HG02981 (cell line): ENCODE results near the gene HIC1.
"Not testable (repeated sequence)": the region's sequence is repeated elsewhere in the genome, so short reads cannot be mapped to it uniquely, and the experiment has no call there.

Experiments
- ATAC-seq: cut with Tn5 transposase; IDR thresholded peaks from one replicate; pipeline ENCODE4 v1.9.1; 2021; ENCODE audit warnings: mild to moderate bottlenecking, moderate library complexity; ENCODE audit not compliant: unreplicated experiment

HIC1 gene, protein sequence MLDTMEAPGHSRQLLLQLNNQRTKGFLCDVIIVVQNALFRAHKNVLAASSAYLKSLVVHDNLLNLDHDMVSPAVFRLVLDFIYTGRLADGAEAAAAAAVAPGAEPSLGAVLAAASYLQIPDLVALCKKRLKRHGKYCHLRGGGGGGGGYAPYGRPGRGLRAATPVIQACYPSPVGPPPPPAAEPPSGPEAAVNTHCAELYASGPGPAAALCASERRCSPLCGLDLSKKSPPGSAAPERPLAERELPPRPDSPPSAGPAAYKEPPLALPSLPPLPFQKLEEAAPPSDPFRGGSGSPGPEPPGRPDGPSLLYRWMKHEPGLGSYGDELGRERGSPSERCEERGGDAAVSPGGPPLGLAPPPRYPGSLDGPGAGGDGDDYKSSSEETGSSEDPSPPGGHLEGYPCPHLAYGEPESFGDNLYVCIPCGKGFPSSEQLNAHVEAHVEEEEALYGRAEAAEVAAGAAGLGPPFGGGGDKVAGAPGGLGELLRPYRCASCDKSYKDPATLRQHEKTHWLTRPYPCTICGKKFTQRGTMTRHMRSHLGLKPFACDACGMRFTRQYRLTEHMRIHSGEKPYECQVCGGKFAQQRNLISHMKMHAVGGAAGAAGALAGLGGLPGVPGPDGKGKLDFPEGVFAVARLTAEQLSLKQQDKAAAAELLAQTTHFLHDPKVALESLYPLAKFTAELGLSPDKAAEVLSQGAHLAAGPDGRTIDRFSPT

DNA sequence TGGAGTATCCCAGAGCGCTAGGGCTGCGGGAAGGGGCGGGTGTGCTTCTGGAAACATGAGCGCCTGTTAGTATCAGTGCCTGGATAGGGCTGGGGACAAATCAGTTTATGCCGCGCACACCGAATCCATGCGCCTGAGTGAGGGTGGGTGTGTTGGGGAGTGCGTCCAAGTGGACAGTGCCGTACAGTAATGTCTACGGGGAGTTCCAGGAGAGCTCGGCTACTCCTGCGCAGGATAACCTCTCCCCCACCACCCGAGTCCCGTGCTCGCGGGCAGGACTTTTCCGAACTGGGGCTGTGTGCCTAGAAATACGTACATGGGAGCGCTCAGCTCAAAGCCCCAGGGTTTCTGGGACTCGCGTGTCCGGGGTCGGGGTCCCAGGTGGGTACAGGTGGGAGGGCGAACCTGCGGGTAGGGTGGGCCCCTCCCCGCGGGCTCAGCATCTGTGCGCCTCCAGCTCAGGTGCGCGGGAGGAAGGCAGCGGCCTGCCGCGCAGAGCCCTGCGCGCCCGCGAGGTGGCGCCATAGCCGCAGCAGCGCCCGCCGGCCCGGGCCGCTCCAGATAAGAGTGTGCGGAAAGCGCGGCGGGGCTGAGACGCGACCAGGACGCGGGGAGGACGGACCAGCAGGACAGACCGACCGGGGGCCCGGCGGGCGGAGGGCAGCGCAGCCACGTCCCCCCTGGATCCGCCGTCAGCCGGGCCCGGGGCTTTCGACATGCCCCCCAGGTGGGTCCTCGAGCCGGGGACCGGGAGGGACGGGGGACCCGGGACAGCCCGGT, at the start of gene HIC1:
TSS of gene HIC1 (plus strand) at position 592 of the 780 bp plus-strand sequence. CDS start 1,588 bp downstream, outside the sequence.
- ATAC-seq, result peak; percentile 31

DNA sequence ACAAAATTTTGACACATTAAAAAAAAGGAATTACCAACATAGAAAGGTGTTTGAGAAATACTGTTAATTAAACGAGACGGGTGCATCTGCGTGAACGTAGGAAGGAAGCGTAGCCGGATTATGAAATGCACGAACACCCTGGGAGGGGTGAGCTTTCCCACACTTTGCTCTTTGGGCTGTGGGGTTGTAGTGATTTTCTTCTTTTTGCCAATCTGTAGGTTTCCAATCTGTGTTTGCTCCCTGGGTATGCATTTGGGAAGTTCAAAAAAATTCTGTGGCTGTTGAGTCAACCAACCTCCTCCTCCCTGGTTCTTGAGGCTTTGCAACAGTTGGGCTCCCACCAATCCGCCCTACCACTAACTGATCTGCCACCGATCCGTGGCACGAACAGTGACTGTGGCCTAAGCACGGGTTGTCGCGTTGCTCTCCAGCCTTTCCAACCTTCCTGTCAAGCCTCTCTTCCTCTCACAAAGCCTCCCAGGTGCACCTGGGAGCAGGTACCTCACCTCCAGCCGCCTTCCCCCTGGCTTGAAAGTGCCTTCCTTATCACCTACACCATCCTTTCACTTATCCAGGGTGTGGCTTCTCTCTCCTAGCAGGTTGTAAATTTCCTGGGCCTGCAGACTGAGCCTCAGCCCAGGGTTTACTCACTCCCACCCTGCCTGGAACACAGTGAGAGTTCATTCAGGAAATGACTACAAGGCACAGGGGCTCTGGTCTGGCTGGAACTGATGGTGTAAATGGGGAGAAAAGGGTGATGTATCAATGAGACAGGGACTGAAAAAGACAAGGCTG, 46.4 kb upstream of the HIC1 start:
- no peak for ATAC-seq

DNA sequence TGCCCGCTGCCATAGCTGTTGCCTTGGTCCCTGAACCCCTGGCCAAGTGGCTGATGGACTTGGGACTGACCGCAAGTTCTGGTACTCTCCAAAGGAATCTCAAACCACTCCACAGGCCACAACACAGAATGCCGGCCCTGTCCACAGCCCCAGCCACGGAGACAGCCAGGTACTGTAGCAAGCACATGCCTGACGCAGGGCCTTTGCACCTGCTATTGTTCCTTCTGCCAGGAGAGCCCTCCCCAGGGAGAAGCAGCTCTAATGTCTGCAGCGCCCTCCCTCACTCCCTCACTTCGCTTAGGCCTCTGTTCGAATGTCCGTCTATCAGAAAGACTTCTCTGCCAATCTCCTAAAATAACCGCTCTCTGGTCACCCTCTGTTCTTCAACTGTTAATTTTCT, 45.2 kb upstream of the HIC1 start:
- ATAC-seq, result no peak

DNA sequence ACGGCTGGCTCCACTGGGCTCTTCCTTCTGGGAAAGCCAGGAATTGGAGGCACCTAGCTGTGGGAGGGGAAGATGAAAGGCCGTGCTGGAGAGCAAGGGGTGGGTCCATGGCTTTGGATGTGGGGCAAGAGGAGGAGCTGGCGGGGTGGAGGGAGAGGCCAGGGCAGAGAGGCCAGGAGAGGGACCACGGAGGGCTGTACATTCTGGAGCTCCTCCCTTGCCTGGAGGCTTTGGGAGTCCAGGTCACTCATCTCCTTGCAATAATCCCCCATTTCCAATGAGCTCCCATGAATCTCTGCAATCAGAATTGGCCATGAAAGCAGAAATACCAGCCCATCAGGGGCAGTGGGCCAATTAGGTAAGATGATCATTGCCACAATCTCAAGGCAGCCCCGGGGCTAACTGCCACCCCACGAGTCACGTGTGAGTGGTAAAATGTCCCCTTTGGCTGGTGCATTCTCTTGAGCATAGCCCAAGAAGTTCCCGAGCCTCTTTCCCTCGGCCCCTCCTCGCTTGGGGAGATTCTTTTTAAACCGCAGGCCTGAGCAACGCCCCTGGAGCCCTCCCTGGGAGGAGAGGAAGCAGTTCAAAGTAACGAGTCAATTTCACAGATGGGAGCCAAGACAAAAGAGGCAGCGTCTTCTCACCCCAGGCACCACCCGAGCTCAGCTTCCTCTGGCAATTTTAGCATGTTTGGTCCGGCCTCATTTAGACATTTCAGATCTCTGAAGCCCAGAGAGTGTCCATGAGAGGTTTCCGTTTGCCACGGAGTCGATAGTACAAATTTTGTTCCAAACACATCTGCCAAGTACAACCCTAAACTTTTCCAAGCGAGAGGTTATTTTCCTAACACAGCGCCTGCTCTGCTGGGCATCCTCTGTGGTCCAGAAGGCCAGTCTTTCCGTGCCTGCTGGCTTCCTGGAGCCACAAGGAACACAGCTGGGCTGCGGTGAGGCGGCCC, 43.2 kb upstream of the HIC1 start:
- no peak for ATAC-seq

DNA sequence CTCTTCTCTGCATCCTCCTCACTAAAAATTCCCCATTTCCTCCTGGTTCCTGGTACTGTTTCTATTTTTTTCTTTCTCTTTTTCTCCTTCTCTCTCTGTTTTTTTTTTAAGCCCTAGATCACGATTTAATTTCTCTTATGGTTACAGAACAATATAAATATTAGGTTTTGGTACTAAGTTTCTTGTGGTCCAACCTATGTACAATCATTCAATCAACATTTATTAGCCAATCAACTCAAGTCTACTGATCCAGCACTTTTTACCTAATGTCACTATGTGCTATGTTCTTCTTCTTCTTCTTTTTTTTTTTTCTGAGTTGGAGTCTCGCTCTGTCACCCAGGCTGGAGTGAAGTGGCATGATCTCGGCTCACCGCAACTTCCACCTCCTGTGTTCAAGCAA, 42.4 kb upstream of the HIC1 start:
- no peak for ATAC-seq

DNA sequence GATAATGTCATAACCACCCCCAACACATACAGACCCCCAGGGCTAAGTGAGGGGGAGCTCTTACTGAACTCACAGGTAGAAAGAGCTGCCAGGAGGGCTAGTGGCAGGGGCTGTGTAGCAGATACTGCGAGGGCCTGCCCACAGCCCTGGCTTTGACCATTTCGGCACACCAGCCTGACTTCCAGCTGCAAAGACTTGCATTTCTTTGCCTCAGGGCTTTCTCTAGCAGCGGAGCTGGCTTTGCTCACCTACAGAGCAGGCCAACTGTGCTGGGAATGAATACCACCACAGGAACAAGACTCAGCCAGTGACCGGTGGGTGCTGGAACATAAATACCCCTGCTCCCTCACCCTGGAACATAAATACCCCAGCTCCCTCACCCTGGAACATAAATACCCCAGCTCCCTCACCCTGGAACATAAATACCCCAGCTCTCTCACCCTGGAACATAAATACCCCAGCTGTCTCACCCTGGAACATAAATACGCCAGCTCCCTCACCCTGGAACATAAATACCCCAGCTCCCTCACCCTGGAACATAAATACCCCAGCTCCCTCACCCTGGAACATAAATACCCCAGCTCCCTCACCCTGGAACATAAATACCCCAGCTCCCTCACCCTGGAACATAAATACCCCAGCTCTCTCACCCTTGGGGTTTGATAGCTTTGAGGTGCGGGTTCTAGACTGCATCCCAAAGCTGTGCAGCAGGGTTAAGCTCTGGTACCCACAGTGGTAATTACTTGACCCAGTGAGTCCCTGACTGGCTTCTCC, 41.5 kb upstream of the HIC1 start:
- ATAC-seq, result not testable (repeated sequence)

DNA sequence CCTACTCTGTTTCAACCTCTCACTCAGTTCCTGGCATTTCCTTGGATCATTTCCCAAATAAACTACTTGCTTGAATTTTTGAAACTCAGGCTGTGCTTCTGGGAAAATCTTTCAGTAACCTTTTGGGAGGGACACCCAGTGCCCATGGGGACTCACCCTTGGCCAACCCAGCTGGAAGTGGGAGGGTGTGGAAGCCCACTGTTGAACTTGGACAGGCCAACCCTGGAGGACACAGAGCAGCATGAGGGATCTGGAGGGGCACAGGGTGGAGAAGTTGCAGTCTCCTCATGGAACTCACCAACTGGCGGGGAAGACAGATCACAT, 40.9 kb upstream of the HIC1 start:
- no peak for ATAC-seq

DNA sequence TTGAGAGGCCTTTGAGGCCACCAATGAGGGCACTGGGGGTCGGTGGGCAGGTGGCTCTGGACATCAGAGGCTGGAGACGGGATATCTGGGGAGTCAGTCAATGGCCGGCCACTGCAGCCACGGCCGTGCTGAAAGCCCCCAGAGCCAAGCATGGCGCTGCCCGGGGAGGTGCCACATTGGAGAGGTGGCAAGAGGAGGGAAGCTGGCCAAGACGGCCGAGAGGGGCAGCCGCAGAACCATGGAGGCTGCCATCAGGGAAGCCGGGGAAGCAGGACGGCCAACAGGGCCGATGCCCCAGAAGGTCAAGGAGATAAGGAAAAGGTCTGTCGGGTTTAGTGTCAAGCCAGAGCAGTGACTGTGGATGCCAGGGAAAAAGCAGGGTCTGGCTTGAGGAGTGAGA, 39.6 kb upstream of the HIC1 start:
- ATAC-seq, result no peak

DNA sequence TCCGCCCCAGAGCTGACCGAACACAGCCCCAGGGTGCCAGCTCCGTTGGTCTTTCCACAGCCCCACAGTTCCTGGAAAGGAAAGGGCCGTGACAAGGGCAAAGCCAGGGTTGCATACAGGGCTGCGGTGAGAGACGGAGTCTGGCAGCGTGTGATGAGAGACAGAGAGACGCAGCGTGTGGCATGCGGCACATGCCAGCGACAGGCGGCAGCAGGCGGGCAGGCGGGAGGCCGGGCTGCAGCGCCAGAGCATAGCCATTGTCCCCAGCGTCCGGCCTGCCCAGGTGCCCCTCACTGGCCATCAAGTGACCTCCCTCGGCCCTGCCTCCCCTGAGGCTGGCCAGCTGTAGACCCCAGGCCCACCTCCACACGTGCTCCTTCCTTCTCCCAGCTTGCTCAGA, 38.4 kb upstream of the HIC1 start:
- no peak for ATAC-seq

DNA sequence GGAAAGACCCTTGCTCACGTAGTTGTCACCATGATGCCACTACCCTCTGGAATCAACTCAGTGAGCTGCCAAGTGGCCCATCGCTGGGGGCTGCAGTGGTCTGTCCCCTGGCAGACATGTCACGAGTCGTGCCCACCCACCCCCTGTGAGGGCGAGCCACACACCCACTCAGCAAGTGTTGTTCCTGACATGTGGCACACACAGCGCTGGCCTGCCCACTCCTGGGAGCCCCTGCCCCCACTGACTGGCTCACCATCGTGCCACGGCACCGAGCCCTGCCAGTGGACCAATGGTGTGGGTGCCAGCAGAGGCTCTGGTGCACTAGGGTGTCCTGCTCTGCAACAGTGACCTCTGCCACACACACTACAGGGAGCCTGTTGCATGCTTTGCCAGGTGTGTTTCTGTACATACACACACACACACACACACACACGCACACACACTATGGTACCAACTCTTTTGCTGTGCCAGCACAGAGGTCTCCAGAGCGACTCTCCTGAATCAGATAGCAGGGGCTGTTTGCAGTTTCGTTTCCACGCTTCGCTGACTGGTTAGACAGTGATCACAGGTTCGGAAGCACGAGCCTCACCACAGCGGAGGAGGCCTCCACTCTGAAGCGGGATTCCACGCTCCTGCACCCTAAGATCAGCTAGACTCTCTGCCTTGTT, 37.5 kb upstream of the HIC1 start:
- ATAC-seq, result no peak

DNA sequence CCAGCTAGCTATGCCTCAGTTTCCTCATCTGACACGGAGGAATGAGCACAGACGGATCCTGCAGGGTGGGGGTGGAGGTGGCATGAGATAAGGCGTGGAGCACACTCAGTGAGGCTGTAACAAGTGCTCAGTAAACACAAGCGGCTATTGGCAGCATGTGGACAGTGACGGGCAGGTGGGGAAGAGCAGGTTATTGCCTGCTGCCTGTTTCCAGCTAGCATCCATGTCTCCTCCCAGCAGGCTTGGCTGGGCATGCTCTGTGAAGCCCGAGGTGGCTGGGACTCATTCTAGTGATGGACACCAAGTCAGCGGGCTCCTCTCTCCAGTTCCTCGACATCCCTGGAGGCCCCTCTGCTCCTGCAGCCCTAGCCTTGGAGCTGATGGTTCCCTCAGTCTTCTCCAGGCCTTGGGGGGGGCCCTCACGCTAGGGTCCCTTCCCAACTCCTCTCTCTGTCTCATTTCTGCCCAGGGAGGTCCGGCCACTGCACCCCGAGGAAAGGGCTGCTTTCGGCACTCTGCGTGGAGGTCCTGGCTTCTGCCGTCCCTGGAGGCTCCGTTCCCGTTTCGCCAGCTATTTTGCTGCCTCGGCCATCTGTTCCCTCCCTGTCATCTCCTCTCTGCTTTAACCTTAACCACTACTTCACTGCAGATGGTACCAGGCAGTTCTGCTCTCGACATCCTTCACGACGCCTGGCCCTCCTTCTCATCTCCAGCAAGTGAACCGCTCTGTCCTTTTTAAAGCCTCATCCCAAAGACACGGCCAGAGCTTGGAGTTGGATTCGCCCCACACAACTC, 36.0 kb upstream of the HIC1 start:
- ATAC-seq, result no peak

DNA sequence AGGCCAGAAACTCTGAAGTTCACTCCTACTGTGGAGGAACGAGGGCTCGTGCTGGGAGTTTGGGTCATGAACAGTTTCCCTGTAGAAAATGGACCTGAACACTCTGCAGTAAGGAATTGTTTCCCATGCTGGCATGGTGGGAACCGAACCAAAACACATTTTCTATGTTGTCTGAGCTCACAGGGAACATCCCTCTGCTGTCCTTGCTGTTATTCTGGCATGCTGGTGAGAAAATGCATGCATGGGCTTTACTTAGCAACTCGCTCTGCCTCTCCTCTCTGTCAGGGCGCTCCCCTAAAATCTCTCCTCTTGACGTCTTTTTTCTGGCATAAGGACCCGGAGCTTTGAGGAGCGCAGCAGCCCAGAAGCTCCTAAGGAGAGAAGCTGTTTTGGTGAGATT, 35.2 kb upstream of the HIC1 start:
- no peak for ATAC-seq

DNA sequence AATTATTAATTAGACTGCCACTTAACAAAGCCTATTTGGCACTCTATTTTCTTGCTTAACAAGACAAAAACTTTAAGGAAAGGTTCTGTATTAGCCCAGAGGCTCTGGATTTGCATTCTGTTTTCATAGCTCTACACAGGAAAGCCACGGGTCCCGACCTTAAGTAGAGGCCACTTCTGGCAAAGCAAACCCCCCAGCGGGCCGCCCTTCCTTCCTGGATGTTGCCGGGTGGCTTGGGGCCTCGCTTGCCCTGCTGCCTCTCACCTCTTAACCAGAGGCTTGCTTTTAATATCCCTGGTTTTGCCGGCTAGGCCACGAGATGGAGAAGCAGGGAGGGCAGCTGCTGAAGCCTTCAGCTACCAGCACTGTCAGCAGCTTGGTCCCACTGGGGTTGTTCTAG, 34.2 kb upstream of the HIC1 start:
- no peak for ATAC-seq

DNA sequence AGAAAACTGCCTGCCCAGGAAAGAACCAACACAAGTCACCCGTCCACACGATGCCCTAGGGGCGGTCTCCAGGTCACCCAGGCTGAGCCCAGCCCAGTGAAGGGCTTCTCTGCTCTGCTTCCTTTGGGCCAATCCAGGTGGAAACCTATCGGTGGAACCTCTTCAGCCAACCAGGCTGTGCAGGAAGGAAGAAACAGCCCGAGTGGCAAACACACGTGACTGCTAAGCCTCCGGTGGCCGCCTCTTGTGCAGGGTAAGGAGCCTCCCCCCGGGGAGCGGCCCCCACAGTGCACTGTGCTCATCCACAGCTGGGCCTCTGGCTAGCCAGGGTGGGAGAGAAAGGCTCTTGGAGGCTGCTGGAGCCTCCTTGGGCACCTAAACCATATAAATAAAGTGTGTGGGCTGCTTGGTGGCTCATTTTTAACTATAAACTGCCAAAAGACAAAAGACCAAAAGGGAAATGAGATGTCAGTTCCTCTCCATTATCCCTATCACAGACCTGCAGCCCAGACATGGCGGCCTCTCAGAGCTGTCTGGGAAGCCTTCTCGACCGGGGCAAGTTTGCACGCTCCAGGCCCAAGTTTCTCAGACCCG, 32.2 kb upstream of the HIC1 start:
- no peak for ATAC-seq

DNA sequence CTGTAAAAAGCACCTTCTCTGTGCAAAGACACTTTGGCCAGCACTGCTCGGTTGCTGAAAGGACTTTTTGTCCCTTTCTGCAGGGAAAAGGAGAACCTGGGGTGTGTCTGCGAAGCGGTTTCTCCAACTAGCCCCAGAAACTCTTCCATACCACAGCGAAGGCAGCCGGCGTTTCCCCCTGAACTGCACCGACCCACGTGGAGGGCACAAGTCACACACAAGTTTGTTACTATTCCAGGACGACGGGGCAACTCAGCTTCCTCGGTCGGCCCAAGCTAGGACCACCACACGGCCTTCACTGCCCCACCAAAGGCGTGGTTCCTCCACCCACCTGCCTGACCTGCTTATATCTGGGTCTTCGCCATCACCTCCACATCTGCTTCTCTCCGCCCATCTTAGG, 31.6 kb upstream of the HIC1 start:
- ATAC-seq, result no peak

DNA sequence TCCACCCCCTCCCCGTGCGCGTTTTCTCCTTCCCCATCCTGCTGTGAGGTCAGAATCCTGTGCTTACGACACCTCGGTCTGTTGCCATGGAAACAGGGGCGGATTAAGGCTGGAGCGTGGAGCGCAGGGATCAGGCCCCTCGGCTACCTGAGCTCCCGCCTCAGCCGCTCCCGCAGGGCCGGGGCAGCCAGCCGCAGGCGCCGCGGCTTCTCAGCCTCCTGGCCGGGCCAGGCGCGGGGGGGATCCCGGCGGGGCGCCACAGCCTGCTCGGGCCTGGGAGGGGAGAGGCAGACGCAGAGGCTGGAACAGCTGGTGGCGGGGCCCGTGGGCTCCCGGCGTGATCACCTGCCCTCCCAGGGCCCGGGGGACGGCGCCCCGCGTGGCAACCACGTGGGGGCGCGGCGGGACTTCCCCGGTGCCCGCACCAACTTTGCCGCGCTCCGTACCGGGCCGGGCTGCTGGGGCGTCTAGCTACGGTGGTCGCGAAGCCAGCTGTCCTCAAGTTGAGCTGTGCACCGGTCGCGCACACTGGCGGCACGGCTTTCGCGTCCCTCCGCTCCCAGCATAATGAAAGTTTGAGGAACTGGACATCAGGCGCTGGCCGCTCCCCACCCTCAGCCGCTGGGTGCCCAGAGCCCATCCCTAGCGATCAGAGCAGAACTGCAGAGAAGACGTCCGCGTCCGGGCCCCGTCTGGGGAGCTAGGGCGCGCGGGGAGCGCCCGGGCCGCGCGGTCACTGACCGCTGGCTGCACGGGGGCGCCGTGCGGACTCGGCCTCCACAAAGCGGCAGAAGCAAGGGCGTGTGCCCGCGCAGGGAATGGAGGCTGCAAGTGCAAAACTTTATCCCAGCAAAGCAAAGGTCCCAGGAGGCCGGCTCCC, 31.0 kb upstream of the HIC1 start:
- ATAC-seq, result no peak
